Astrocyte (in vitro differentiated cells and primary cell): ENCODE data around the gene FOXA2. TPM values are rescaled to one million over a fixed set of nuclear protein-coding genes. Genes with fewer than 3 reads are reported as not detected.

Experiments used
- DNase-seq: peaks from one replicate; pipeline ENCODE4 v3.0.0-alpha.2; 2010; ENCODE audit warnings: low read depth
- FAIRE-seq: peaks from 2 replicates; lab custom pipeline; 2011; peaks lifted over from hg19 to GRCh38; lab: Jason Lieb, UNC
- H2AFZ ChIP-seq: 2 replicates; pipeline ENCODE4 v1.6.0; 2012; ENCODE audit warnings: low read depth, low read length, inconsistent platforms
- H3K27ac ChIP-seq: 2 replicates; pipeline ENCODE4 v1.5.1; 2011; ENCODE audit warnings: low read depth, low read length, inconsistent platforms
- H3K27me3 ChIP-seq: 2 replicates; pipeline ENCODE4 v1.6.0; 2011; ENCODE audit warnings: low read length, inconsistent platforms; ENCODE audit not compliant: insufficient read depth
- H3K36me3 ChIP-seq: 2 replicates; pipeline ENCODE4 v1.5.1; 2011; ENCODE audit warnings: low read length, inconsistent platforms; ENCODE audit not compliant: insufficient read depth
- H3K4me1 ChIP-seq: 2 replicates; pipeline ENCODE4 v1.5.1; 2011; ENCODE audit warnings: low read length, inconsistent platforms; ENCODE audit not compliant: insufficient read depth
- H3K4me2 ChIP-seq: 2 replicates; pipeline ENCODE4 v1.6.0; 2012; ENCODE audit warnings: low read length, inconsistent platforms
- H3K4me3 ChIP-seq: 2 replicates; pipeline ENCODE4 v1.5.1; 2011; ENCODE audit warnings: low read depth, mild to moderate bottlenecking, low read length, inconsistent platforms; ENCODE audit not compliant: insufficient read depth
- H3K79me2 ChIP-seq: 2 replicates; pipeline ENCODE4 v1.6.0; 2012; ENCODE audit warnings: mild to moderate bottlenecking, low read length, inconsistent platforms; ENCODE audit not compliant: insufficient read depth
- H3K9ac ChIP-seq: 2 replicates; pipeline ENCODE4 v1.6.0; 2012; ENCODE audit warnings: mild to moderate bottlenecking, low read length, inconsistent platforms
- H3K9me3 ChIP-seq: 2 replicates; pipeline ENCODE4 v1.5.1; 2012; ENCODE audit warnings: low read depth, mild to moderate bottlenecking, low read length, inconsistent platforms; ENCODE audit not compliant: insufficient read depth
- H4K20me1 ChIP-seq: 2 replicates; pipeline ENCODE4 v1.6.0; 2012; ENCODE audit warnings: low read length, inconsistent platforms; ENCODE audit not compliant: insufficient read depth
- H3K27ac Mint-ChIP-seq: one replicate; pipeline ENCODE4 v1.8.0; 2021; ENCODE audit warnings: mild to moderate bottlenecking, mixed read lengths; ENCODE audit not compliant: unreplicated experiment
- H3K27me3 Mint-ChIP-seq: one replicate; pipeline ENCODE4 v1.8.0; 2021; ENCODE audit warnings: low read depth, mixed read lengths; ENCODE audit not compliant: unreplicated experiment
- H3K36me3 Mint-ChIP-seq: one replicate; pipeline ENCODE4 v1.8.0; 2021; ENCODE audit warnings: low read depth, mixed read lengths; ENCODE audit not compliant: unreplicated experiment
- H3K4me1 Mint-ChIP-seq: one replicate; pipeline ENCODE4 v1.8.0; 2021; ENCODE audit warnings: low read depth, mixed read lengths; ENCODE audit not compliant: unreplicated experiment
- H3K4me3 Mint-ChIP-seq: one replicate; pipeline ENCODE4 v1.8.0; 2021; ENCODE audit warnings: mild to moderate bottlenecking, moderate library complexity, mixed read lengths; ENCODE audit not compliant: unreplicated experiment
- H3K9me3 Mint-ChIP-seq: one replicate; pipeline ENCODE4 v1.8.0; 2021; ENCODE audit warnings: mild to moderate bottlenecking, mixed read lengths; ENCODE audit not compliant: unreplicated experiment
- EZH2 ChIP-seq: IDR thresholded peaks from 2 replicates; pipeline ENCODE4 v1.6.1; 2012; ENCODE audit warnings: mild to moderate bottlenecking, low read length, inconsistent platforms; ENCODE audit not compliant: insufficient read depth
- total RNA-seq: library from RNA; stranded (reverse); gene quantifications from 2 replicates; pipeline ENCODE4 v1.2.1, GENCODE V29; 2021
- TF ChIP-seq, protein P1 (sequence below): IDR thresholded peaks from 2 replicates; pipeline ENCODE4 v1.5.1; 2011; ENCODE audit warnings: low read depth, mild to moderate bottlenecking, inconsistent platforms, low read length, moderate library complexity; ENCODE audit not compliant: insufficient read depth

The FOXA2 gene
- total RNA-seq, 1 donor from 2014 or later, result not detected

GRCh38 chr20:22620342-22620741 lies 36.0 kb upstream of the FOXA2 start:
- Mint-ChIP-seq H3K4me3 (no peak overlapping the region), H3K9me3 (peaks cover 3% of the 10 kb centered on the region), H3K27ac (no peak overlapping the region), H3K4me1 (peaks cover 2% of the 10 kb centered on the region), H3K27me3 (peaks cover 9% of the 10 kb centered on the region), H3K36me3 (no peaks in the 10 kb centered on the region)
- no peak for FAIRE-seq
- no peak overlapping the region for H2AFZ ChIP-seq
- no peak for TF ChIP-seq EZH2
- TF ChIP-seq, protein P1, sequence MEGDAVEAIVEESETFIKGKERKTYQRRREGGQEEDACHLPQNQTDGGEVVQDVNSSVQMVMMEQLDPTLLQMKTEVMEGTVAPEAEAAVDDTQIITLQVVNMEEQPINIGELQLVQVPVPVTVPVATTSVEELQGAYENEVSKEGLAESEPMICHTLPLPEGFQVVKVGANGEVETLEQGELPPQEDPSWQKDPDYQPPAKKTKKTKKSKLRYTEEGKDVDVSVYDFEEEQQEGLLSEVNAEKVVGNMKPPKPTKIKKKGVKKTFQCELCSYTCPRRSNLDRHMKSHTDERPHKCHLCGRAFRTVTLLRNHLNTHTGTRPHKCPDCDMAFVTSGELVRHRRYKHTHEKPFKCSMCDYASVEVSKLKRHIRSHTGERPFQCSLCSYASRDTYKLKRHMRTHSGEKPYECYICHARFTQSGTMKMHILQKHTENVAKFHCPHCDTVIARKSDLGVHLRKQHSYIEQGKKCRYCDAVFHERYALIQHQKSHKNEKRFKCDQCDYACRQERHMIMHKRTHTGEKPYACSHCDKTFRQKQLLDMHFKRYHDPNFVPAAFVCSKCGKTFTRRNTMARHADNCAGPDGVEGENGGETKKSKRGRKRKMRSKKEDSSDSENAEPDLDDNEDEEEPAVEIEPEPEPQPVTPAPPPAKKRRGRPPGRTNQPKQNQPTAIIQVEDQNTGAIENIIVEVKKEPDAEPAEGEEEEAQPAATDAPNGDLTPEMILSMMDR, result no peak
- H3K27ac ChIP-seq, result no peak overlapping the region
- no peaks in the 10 kb centered on the region for H4K20me1 ChIP-seq
- H3K27me3 ChIP-seq, result no peaks in the 10 kb centered on the region
- H3K79me2 ChIP-seq, result no peaks in the 10 kb centered on the region
- no peak overlapping the region for H3K4me3 ChIP-seq
- no peaks in the 10 kb centered on the region for H3K4me1 ChIP-seq
- H3K9ac ChIP-seq, result no peak overlapping the region
- DNase-seq, result no peak
- no peaks in the 10 kb centered on the region for H3K9me3 ChIP-seq
- no peaks in the 10 kb centered on the region for H3K36me3 ChIP-seq
- no peak overlapping the region for H3K4me2 ChIP-seq

- H3K27me3 Mint-ChIP-seq, result peaks cover 9% of the 10 kb centered on the region
- FAIRE-seq (no peak), DNase-seq (no peak)
- H3K9me3 Mint-ChIP-seq, result peaks cover 3% of the 10 kb centered on the region
- Histone ChIP-seq H3K9ac (no peak overlapping the region), H3K27me3 (no peaks in the 10 kb centered on the region), H3K27ac (no peak overlapping the region), H3K4me3 (no peak overlapping the region), H2AFZ (no peak overlapping the region), H4K20me1 (no peaks in the 10 kb centered on the region), H3K79me2 (no peaks in the 10 kb centered on the region), H3K36me3 (no peaks in the 10 kb centered on the region), H3K4me1 (no peaks in the 10 kb centered on the region), H3K9me3 (no peaks in the 10 kb centered on the region), H3K4me2 (no peak overlapping the region)
- H3K27ac Mint-ChIP-seq, result no peak overlapping the region
- no peak overlapping the region for H3K4me3 Mint-ChIP-seq
- H3K4me1 Mint-ChIP-seq, result peaks cover 2% of the 10 kb centered on the region
- TF ChIP-seq, protein P1, result no peak
- no peak for TF ChIP-seq EZH2
- H3K36me3 Mint-ChIP-seq, result no peaks in the 10 kb centered on the region
Measured at GRCh38 chr20:22619806-22620205, 35.4 kb upstream of the FOXA2 start.

DNA sequence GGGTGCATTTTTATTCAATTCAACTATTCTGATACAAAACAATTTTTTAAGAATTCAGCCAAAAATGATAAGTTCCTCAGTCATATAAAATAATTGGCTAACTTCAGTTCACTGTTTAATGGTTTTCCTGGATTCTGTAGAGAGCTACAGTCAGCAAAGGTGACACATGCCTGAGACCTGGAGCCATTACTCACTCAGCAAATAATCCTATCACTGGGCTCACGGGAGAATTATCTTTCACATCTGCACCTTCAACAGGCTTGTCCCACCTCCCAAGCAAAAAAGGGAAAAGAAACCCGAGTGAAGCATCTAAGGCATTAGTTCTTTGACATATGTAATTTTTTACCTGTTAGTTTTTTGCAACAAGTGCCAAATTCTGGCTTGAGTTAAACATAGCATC lies 34.9 kb upstream of the FOXA2 start:
- Histone ChIP-seq H3K9ac (no peak overlapping the region), H3K4me3 (no peak overlapping the region), H2AFZ (no peak overlapping the region), H3K79me2 (no peaks in the 10 kb centered on the region), H4K20me1 (no peaks in the 10 kb centered on the region), H3K4me1 (no peaks in the 10 kb centered on the region), H3K27me3 (no peaks in the 10 kb centered on the region), H3K27ac (no peak overlapping the region), H3K4me2 (no peak overlapping the region), H3K9me3 (no peaks in the 10 kb centered on the region), H3K36me3 (no peaks in the 10 kb centered on the region)
- DNase-seq, result no peak
- TF ChIP-seq, protein P1, result no peak
- TF ChIP-seq EZH2, result no peak
- Mint-ChIP-seq H3K36me3 (no peaks in the 10 kb centered on the region), H3K9me3 (peaks cover 3% of the 10 kb centered on the region), H3K27ac (no peak overlapping the region), H3K4me1 (peaks cover 2% of the 10 kb centered on the region), H3K4me3 (no peak overlapping the region), H3K27me3 (peaks cover 9% of the 10 kb centered on the region)
- FAIRE-seq, result no peak
